Ramos (cell line): Measurements from ENCODE around the gene SLAMF6.
"Not testable (repeated sequence)": the region's sequence is repeated elsewhere in the genome, so short reads cannot be mapped to it uniquely, and the experiment has no call there.

ENCODE experiments used
- in situ Hi-C: fragments of 300-500 bp; cut with MboI; formaldehyde crosslinking; loops from one replicate; pipeline ENCODE4 v1.14.3; 2022; ENCODE audit warnings: low sequenced_read_pairs; ENCODE audit not compliant: unreplicated experiment

SLAMF6 gene

DNA sequence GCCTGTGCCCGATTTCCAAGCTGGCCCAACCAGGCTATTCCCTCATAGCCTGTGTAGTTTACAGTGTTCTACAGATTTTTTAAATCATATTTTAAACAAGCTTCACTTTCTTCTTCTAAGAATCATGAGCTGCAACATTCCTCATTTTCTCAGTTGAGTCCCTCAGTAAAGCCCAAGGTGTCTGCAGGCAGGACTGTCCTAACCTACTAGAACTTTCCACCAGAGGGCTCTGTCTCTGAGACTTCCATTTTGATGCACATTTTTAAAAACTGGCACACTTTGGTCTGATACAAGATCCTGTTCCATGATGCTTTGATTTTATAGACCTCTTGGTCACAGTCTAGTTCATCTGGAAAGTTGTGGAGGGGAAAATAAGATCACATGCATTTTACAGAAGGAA lies 21.6 kb upstream of the SLAMF6 start:
- in situ Hi-C loops: no loop called here

DNA sequence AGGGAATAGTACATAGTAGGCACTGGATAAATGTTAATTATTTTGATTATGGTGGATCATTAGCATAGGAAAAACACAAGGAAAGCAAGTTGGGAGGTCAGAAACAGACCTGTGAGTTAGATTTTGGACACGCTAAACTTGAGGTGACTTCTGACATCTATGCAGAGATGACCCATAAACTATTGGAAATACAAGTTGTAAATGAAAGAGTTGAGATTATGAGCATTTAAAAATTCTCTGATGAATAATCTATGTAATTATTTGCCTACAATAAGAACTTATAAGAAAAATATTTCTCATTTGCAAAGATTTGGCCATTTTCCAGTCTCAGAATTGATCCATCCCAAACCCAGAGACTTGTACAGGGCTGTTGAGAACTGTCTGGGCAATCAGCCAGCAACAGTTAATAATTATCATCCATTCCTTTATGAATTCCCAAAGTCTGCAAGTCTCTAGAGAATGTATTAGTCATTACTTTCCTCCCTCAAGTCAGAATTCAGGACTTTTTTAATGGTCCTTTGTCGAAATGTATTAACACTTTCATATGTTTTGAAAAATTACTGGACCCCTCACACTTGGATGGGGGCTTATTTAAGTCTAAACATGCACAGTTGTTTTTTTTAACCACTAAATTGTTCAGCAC lies 19.4 kb upstream of the SLAMF6 start:
- in situ Hi-C loops: no loop called here

DNA sequence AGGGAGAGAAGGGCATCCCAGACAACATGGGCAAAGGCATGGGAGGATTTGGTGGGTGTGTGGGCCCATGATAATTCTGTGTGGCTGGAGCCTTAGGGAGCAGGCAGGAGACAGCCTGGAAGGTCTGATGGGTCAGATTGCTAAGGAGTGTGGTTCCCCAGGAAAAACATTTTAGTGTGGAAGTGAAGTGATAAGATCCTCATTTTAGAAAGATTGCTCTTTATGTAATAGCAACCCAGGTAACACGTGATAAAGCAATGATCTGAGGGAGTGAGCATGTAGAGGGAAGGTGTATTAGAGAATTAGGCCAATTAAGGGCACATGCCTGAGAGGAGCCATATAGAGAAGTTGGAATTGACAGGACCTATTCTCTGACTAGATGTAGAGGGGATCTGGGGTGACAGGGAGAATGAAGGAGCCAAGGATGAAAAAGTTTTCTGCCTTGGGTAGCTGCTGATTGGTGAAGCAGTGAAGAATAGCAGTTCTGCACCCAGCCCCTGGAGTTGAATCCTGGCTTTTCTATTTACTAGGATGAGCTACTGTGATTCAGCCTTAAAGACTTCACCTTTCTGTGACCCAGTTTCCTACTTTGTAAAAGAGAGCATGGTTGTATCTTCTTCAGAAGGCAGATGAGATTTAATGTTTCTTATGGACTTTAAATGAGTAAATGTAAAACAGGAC lies 18.7 kb upstream of the SLAMF6 start:
- in situ Hi-C loops: no loop called here

DNA sequence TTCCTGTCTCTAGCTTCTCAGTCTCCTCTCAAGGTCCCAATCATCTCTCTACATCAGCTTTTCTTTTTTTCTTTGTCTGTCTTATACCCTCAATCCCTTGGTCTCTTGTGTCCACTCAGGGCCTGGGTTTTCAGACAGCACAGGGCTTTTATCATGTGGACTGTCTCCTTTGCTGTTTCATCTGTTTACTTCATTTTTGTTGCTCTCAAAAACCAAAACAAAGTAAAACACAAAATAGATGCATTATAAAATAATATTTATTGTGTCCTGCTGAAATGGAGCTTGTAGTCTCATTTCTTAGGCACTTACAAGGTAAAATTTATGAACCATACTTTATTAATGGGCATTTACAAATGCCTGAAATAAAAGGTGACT lies 17.8 kb upstream of the SLAMF6 start:
- in situ Hi-C loops: no loop called here

DNA sequence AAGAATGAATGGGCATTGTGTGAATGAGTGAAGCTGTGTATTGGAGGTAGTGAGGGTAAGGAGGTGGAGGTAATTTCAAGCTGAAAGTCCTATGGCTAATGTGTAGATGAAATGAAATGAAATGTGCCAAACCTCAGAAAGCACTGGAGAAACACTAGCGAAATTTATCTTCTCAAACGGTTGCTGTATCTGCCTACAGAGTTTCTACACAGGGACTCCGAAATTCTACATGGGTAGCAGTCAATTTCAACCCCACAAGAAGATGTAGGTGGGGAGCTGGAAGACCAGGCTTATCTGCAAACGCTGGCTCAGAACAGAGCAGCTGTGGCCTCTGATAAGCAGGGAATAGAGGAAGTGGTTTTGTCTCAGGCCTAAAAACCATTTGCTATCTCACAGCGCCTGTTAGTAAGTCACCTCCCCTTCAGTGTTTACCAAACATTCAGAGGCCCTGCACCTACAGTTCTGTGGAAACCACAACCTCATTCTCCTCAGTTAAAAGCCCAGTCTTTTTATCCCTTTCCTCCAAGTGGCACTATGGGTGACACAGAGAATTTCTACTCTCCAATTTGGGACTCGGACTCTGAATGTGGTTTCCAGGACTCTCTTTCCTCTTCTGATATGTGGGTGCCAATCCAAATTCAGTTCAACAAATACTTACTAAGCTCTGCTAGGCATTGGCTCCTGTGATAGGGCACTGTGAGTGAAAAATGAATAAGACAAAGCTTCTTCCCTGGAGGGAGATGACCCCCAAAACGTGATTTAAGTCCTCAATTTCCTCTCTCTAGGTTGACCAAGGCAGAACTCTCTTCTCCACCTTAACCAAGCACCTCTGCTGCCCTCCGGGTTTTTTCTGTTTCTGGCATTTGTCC lies 17.2 kb upstream of the SLAMF6 start:
- in situ Hi-C loops: no loop called here

DNA sequence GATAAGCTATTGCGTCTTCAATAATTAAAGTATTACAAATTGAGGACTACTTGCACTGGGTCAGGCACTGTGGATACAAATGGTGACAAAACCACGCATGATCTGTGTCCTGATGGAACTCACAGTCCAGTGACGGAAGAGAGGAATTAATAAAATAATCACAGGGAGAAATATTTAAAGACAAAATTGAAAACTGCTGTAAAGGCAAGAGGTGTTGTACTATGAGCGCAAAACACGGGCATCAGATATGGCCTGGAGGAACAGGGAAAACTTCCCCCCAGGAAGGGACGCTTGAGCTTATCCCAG lies 16.6 kb upstream of the SLAMF6 start:
- in situ Hi-C loops: no loop called here

DNA sequence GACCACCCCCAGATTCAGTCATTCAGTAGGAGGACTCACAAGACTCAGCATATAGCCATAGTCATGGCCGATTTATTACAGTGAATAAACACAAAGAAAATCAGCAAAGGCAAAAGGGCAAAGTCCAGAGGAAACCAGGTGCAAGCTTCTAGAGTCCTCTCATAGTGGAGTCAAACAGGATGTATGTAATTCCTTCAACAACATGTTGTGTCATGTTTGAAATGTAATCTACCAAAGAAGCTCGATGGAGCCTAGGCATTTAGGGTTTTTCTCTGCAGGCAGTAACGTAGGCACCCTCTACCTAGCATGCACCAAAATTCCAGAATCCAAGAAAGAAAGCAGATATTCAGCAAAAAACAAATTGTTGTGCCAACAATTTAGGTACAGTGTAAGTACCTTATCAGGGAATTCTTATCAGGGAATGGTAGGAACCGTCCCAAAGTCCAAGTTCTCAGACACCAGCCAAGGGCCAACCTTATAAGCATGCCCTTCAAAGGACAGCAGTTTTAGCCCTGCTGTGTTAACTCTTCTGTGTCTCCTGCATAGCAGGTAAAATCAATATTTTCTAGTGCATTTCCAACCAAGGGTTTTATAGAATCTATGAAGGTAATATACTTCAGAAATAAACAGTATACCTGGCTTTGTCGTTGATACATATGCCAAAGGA lies 16.1 kb upstream of the SLAMF6 start:
- in situ Hi-C loops: no loop called here

DNA sequence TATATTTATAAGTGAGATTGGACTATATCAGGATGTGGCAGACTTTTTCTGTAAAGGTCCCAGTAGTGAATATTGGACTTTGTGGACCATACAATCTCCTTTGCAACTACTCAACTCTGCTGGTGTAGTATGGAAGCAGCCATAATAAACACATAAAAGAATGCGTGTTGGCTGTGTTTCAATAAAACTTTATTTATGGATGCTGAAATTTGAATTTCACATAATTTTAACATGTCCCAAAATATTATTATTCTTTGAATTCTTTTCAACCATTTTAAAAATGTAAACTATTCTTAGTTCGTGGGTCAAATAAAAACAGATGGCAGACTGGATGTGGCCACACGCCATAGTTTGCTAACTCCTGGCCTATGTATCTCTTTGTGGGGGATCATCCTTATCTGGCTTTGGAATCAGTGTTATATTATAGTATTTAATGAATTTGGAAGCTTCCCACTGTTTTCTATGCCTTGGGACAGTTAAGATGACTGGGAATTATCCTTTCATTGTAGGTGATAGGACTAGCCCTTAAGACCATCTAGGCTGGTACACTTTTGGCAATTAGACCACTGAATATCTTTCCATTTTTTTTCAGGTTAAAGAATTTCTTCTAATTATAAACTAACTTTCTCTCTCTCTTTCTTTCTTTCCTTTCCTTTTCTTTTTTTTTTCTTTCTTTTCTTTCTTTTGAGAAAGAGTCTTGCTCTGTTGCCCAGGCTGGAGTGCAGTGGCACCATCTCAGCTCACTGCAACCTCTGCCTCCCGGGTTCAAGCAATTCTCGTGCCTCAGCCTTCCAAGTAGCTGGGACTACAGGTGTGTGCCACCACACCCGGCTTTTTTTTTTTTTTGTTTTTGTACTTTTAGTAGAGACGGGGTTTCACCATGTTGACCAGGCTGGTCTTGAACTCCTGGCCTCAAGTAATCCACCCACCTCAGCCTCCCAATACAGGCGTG lies 14.9 kb upstream of the SLAMF6 start:
- in situ Hi-C loops: no loop called here

DNA sequence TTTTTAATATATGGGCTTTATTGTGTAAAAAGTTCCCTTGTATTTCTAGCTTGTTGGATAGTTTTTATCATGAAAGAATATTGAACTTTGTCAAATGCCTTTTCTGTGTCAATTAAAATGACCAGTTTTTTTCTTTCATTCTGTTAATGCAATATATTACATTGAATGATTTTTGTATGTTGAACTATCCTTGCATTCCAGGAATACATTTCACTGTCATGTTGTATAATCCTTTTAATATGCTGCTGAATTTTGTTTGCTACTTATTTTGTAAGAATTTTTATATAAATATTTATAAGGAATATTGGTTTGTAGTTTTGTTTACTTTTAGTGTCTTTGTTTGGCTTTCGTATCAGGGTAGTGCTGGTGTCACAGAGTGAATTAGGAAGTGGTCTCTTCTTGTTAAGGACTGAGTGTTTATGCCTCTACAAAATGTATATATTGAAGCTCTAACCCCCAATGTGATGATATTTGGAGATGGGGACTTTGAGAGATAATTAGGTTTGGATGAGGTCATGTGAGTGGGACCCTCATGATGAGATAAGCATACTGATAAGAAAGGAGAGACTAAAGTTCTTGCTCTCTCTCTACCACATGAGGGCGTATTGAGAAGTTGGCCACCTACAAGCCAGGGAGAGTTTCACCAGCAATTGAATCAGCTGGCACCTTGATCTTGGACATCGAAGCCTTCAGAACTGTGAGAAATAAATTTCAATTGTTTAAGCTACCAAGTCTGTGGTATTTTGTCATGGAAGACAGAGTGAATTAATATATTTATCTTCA lies 12.0 kb upstream of the SLAMF6 start:
- in situ Hi-C loops: loop anchor here (5.0 kb wide), 1 partner anchor 103 kb away; no protein-coding TSS in a partner anchor

DNA sequence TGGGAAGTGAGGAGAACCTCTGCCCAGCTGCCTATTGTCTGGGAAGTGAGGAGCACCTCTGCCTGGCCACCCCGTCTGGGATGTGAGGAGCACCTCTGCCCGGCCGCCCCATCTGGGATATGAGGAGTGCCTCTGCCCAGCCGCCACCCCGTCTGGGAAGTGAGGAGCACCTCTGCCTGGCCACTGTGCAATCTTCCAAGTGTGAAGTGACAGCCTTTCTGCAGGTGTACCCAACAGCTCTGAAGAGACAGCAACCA lies 9.4 kb upstream of the SLAMF6 start:
- in situ Hi-C loops: loop anchor here (5.0 kb wide), 1 partner anchor 100 kb away; no protein-coding TSS in a partner anchor

DNA sequence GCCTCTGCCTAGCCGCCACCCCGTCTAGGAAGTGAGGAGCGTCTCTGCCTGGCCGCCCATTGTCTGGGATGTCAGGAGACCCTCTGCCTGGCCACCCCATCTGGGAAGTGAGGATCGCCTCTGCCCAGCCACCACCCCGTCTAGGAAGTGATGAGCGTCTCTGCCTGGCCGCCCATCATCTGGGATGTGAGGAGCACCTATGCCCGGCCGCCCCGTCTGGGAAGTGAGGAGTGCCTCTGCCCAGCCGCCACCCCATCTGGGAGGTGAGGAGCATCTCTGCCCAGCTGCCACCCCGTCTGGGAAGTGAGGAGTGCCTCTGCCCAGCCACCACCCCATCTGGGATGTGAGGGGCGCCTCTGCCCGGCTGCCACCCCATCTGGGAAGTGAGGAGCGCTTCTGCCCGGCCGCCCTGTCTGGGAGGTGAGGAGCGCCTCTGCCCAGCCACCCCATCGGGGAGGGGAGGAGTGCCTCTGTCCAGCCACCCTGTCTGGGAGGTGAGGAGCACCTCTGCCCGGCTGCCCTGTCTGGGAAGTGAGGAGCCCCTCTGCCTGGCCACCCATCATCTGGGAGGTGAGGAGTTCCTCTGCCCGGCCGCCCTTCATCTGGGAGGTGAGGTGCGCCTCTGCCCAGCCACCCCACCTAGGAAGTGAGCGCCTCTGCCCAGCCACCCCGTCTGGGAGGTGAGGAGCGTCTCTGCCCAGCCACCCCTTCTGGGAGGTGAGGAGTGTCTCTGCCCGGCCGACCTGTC lies 8.9 kb upstream of the SLAMF6 start:
- in situ Hi-C loops: loop anchor here (5.0 kb wide), 1 partner anchor 100 kb away; no protein-coding TSS in a partner anchor

DNA sequence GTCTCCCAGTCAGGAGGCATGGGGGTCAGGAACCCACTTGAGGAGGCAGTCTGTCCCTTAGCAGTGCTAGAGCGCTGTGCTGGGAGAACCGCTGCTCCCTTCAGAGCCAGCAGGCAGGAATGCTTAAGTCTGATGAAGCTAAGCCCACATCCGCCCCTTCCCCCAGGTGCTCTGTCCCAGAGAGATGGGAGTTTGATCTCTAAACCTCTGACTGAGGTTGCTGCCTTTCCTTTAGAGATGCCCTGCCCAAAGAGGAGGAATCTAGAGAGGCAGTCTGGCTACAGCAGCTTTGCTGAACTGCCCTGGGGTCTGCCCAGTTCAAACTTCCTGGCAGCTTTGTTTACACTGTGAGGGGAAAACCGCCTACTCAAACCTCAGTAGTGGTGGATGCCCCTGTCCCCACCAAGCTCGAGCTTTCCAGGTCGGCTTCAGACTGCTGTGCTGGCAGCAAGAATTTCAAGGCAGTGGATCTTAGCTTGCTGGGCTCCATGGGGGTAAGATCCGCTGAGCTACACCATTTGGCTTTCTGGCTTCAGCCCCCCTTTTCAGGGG lies 6.4 kb upstream of the SLAMF6 start:
- in situ Hi-C loops: not testable (repeated sequence)

DNA sequence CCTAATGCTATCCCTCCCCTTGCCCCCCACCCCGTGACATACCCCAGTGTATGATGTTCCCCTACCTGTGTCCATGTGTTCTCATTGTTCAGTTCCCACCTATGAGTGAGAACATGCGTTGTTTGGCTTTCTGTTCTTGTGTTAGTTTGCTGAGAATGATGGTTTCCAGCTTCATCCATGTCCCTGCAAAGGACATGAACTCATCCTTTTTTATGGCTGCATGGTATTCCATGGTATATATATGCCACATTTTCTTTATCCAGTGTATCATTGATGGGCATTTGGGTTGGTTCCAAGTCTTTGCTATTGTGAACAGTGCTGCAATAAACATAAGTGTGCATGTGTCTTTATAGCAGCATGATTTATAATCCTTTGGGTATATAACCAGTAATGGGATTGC lies 734 bp upstream of the SLAMF6 start:
- in situ Hi-C loops: not testable (repeated sequence)

DNA sequence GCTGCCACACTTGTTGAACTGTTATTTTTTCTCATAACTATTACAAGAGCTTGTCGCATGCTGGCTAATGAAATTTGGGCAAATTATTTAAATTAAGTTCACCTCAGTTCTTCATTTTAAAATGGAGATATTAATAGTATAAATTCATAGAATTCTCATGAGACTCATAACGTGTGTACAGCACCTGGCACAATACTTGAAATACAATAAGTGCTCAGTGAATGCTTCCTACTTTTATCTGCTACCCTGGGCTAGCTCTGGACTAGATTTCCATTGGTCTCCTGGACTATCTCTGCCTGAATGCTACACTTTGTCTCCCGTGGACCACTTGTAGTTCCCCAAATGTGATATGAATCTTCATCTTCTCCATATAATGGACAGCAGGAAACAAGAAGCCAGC lies 919 bp downstream of the SLAMF6 start:
- in situ Hi-C loops: no loop called here

DNA sequence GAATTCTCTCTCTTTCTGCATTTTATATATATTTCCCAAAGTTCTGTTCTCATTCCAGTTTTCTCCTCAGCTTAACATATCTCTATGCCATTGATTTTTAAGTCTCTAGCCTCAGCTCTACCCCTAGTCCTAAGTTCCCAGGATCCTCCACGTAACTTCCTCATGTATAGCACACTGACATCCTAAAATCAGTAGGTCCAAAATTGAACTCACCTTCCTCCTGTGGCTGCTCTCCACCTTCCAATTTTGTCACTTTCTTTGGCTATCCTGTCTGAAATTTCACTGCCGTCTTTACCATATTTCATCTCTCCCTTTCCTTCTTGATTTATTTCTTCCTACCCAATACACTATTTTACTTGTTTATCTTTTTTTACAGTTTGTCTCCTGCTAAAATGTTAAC lies 1.5 kb downstream of the SLAMF6 start:
- in situ Hi-C loops: no loop called here

DNA sequence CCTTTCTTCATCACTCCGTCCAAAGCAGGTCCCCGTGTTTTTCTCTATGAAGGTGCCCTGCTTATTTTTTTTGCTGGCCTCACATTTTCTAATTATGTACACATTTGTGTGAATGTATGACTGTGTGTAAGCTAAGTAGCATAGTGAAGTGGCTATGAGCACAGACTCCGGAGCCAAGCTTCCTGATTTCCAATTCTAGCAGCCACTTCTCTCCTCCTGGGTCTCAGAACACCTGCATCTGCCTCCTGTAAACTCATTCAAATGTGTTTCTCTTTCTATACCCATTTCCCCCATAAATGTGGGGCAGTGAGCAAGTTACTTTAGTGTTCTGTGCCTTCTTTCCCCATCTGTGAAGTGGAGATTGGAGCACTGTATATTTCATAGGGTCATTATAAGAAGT lies 2.1 kb downstream of the SLAMF6 start:
- in situ Hi-C loops: no loop called here

DNA sequence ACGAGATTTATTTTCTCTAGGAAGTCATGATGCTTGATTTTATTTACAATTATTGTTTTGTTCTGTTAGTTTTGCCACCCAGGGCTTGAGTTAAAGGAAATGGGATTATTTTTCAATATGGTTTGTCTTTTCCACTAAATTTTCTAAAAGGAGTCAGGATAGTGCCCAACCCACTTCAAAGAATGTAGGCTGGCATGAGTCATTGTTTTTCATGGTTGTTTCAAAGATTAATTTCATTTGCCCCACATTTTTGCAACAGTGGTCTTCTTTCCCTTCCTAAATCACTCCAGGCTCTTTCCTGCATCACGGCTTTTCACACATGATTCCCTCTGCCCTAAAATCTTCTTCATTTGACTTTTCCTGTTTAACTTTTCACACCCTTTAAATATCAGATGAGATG lies 2.5 kb downstream of the SLAMF6 start:
- in situ Hi-C loops: no loop called here
